H7 (cell line): ENCODE measurements around the gene GLI3. TPM values are rescaled to one million over a fixed set of nuclear protein-coding genes. Genes with fewer than 3 reads are reported as not detected.

ENCODE experiments used
- DNase-seq: peaks from one replicate; pipeline ENCODE4 v3.0.0; 2012
- H3K27me3 ChIP-seq: 2 replicates; pipeline ENCODE4 v1.6.0; 2011; ENCODE audit warnings: mild to moderate bottlenecking, low read length; ENCODE audit not compliant: control insufficient read depth, insufficient read depth
- H3K36me3 ChIP-seq: replicated peaks from 2 replicates; pipeline ENCODE4 v1.5.1; 2011; ENCODE audit warnings: low read length; ENCODE audit not compliant: control insufficient read depth, insufficient read depth
- H3K4me3 ChIP-seq: 2 replicates; pipeline ENCODE4 v1.5.1; 2011; ENCODE audit warnings: low read depth, mild to moderate bottlenecking, control low read depth, low read length, moderate library complexity; ENCODE audit not compliant: insufficient read depth
- total RNA-seq: library from RNA; depleted of rRNA; stranded (reverse); fragments of >200 nt; shearing (Covaris generic); gene quantifications from 2 replicates; pipeline ENCODE4 v1.2.3, GENCODE V29; 2014; rRNA removed

GLI3 gene
- total RNA-seq = 6.7 and 12.4 TPM in 2 replicates

- DNase-seq = peak; percentile 94
- Histone ChIP-seq H3K27me3 (peaks cover 28% of the 10 kb centered on the region), H3K4me3 (peak within 1 kb of the TSS; percentile 81)
Observed at GRCh38 chr7:42236976-42237810, at the start of gene GLI3. TSS of gene GLI3 (minus strand) at chr7:42237209. CDS start at chr7:42223253, 13,956 bp downstream.

DNA sequence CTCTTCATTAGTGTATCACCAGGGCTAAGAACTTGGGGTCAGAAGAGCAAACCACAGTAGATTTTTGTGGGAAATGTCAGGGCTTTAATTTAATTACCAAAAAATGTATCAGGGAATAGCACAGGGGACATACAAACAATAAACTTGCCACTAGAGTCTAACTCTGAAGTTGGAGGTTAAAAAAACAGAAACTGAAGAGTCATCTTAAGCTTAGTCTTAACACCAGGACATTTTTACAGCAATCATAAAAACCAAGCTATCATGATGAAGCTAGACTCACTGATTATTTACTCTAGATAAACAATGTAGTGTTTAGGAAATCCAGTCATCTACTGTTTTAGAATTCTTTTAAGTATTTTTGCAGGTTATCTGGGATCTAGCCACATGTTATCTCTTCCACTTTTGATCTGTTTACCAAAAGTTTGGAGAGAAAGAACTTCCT is 48.4 kb upstream of the GLI3 start:
- no peak for DNase-seq
- Histone ChIP-seq H3K4me3 (no peak overlapping the region), H3K27me3 (no peaks in the 10 kb centered on the region), H3K36me3 (no peaks in the 10 kb centered on the region)

More at GRCh38 chr7:42236976-42237810, at the start of gene GLI3:
- H3K36me3 ChIP-seq = no peaks in the 10 kb centered on the region

- Histone ChIP-seq H3K4me3 (no peak overlapping the region), H3K36me3 (no peaks in the 10 kb centered on the region), H3K27me3 (no peaks in the 10 kb centered on the region)
- DNase-seq = no peak
Observed at GRCh38 chr7:42283553-42283952, 46.5 kb upstream of the GLI3 start.

- no peaks in the 10 kb centered on the region for H3K36me3 ChIP-seq
- H3K4me3 ChIP-seq = no peak overlapping the region
- H3K27me3 ChIP-seq = no peaks in the 10 kb centered on the region
- DNase-seq = no peak
Observed at GRCh38 chr7:42278344-42278743, 41.3 kb upstream of the GLI3 start.

DNA sequence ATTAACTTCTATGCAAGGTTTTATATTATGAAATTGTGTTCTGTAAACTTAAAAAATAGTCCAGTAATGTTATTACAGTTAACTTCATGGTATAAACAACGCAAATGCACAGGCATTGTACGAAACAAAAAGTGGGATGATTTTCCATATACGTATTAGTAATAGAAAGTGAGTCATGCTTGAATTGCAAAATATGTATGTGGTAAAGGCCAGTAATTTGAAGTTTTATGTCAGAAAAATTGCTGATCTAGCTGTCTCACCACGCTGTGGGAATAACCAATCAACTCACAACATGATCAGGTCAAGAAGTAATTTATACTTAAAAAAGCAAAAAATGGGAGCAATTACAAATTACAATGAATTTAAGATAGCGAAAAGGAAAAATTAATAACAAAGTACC is 37.0 kb upstream of the GLI3 start:
- Histone ChIP-seq H3K27me3 (no peaks in the 10 kb centered on the region), H3K36me3 (no peaks in the 10 kb centered on the region), H3K4me3 (no peak overlapping the region)
- DNase-seq = no peak

DNA sequence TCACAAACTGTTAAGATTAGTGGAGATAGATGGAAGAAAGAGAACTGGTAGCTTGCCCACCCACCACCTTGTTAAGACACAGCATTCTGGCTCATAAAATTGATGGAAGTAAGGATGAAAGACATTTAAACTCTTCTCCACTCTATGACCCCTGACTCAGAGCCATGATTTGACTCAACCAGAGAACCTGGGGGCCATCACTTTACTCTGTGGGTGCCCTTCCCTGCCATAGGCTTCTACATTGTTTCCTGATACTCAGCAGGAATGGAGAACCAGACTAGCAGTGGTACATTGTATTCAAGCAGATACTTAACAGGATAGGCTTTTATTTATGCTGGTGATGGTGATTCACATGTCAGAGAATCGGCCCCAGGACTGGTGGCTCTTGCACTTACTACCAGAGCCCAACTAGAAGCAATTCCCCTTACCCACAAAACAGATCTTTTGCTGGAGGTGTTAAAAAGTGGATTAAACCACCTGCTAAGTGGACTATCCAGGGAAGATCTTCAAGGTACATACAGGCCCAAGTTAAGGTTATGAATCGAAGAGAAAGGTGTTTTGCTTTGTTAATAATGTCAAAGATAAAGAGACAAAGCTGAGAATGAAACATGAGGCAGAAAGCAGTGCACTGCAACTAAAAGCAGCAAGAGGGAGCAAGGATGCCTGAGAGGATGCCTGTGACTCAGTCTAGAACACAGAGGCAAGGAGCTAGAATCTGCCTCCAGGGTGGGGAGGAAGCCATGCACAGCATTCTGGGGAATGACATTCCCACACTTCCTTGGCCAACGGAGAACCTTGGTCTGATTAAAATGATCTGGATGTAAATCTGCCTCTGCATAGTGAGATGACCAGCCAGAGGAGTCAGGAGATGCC is 36.0 kb upstream of the GLI3 start:
- no peaks in the 10 kb centered on the region for H3K27me3 ChIP-seq
- H3K4me3 ChIP-seq = no peak overlapping the region
- H3K36me3 ChIP-seq = no peaks in the 10 kb centered on the region
- DNase-seq = peak; percentile 11

DNA sequence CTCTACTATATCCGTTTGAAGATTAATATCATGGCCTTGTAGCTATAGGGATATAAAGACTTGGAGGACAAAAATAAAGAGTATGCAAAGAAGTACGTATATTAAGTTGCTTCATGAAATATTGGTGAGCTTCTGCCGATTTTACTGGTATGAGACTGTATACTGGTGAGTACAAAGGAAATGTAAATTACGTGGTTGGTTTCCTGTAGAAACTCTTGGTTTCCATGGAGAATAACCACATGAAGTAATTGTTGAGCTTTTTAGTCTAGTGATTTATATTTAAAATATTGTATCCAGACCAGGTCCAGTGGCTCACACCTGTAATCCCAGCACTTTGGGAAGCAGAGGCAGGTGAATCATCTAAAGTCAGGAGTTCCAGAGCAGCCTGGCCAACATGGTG is 32.2 kb upstream of the GLI3 start:
- no peak overlapping the region for H3K4me3 ChIP-seq
- DNase-seq = no peak
- no peaks in the 10 kb centered on the region for H3K27me3 ChIP-seq
- no peaks in the 10 kb centered on the region for H3K36me3 ChIP-seq

- DNase-seq = no peak
- H3K27me3 ChIP-seq = no peaks in the 10 kb centered on the region
- no peaks in the 10 kb centered on the region for H3K36me3 ChIP-seq
- H3K4me3 ChIP-seq = no peak overlapping the region
Observed at GRCh38 chr7:42264702-42265101, 27.7 kb upstream of the GLI3 start.

GRCh38 chr7:42263971-42264370 is 27.0 kb upstream of the GLI3 start:
- DNase-seq = no peak
- Histone ChIP-seq H3K27me3 (no peaks in the 10 kb centered on the region), H3K4me3 (no peak overlapping the region), H3K36me3 (no peaks in the 10 kb centered on the region)

DNA sequence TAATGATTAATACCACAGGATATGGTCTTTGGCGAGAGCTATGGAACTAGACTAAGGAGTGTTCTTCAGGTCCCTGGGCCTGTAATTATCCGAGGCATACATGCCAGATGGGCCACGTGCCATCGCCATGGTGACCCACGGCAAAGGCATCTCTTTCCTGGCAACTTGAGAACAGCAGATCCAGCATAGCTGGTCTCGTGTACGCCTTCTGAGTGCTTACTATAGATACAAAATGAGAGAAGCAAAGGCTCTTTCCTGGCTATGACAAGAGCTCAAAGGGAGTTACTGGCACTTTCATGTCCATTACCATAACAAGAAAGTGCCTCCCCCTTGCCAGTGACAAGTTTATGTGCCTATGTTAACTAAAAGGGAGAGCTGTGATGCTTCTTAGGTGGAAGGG is 26.0 kb upstream of the GLI3 start:
- Histone ChIP-seq H3K36me3 (no peaks in the 10 kb centered on the region), H3K4me3 (no peak overlapping the region), H3K27me3 (no peaks in the 10 kb centered on the region)
- peak; percentile 7 for DNase-seq

GRCh38 chr7:42254217-42254616 is 17.2 kb upstream of the GLI3 start:
- Histone ChIP-seq H3K4me3 (no peak overlapping the region), H3K36me3 (no peaks in the 10 kb centered on the region), H3K27me3 (no peaks in the 10 kb centered on the region)
- DNase-seq = no peak

GRCh38 chr7:42253316-42253715 is 16.3 kb upstream of the GLI3 start:
- Histone ChIP-seq H3K36me3 (no peaks in the 10 kb centered on the region), H3K4me3 (no peak overlapping the region), H3K27me3 (no peaks in the 10 kb centered on the region)
- DNase-seq = no peak

DNA sequence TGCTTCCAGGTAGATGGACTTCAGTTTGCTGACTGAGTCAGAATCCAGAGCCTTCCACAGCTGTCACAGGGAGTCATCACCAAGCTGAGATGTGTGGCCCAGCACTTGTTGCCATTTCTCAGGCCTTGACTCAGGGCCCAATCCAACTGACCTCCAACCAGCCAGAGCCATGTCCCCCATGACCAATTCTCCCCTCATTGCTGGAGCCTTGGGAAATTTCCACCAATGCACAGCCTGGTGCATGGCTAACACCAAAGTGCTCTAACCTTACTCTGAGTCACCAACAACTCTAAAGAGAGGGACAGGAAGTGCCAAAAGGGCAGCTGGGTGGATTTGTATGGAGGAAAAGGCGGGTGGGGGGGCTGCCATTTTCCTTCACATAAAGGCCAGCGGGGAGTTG is 13.4 kb upstream of the GLI3 start:
- no peaks in the 10 kb centered on the region for H3K27me3 ChIP-seq
- H3K36me3 ChIP-seq = no peaks in the 10 kb centered on the region

GRCh38 chr7:42248579-42248978 is 11.6 kb upstream of the GLI3 start:
- no peak for DNase-seq
- Histone ChIP-seq H3K27me3 (no peaks in the 10 kb centered on the region), H3K36me3 (no peaks in the 10 kb centered on the region), H3K4me3 (no peak overlapping the region)

More for the DNA sequence above, 13.4 kb upstream of the GLI3 start:
- no peak overlapping the region for H3K4me3 ChIP-seq
- DNase-seq = no peak

DNA sequence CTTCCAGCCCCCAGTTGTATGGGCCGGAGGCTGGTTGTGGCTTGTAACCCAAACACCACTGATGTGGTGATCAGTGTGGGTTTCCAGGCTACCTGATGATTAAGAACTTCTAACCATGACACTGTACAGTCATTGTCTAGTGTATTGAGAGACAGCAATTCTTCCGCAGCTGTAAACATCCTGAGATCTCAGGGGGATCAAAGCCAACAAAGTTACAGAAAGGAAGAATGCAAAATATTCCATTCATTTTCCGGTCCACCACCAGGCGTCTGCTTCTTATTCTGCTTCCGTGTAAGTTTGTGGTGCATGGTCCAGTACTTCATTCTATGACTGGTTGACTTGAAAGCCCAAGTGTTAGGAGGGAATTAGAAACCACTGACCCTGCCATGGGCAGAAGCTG is 10.3 kb upstream of the GLI3 start:
- Histone ChIP-seq H3K36me3 (no peaks in the 10 kb centered on the region), H3K27me3 (no peaks in the 10 kb centered on the region)
- no peak for DNase-seq

More for the DNA sequence above, 10.3 kb upstream of the GLI3 start:
- H3K4me3 ChIP-seq = no peak overlapping the region
